Spleen (tissue), 7 donors: ENCODE results near the gene OR2A42.
"Not testable (repeated sequence)": the region's sequence is repeated elsewhere in the genome, so short reads cannot be mapped to it uniquely, and the experiment has no call there.

Experiments used
- CTCF ChIP-seq, 11 experiments: fragments of 200-600 bp in 7 of 11; fragments of 450-650 bp in 4 of 11; sonication (generic) in 4 of 11; IDR thresholded peaks in 8 of 11; conservative IDR thresholded peaks in 3 of 11; 1 replicate in 7 of 11; 2 replicates in 4 of 11; pipeline versions ENCODE4 v1.4.0 to v1.8.0; 2016 to 2021; ENCODE audit warnings: antibody characterized with exemption in 11 of 11, inconsistent platforms in 4 of 11, mild to moderate bottlenecking in 1 of 11
- POLR2A ChIP-seq, 3 donors: fragments of 450-650 bp; IDR thresholded peaks; one replicate each; pipeline ENCODE4 v1.5.1; 2017; ENCODE audit warnings: antibody characterized with exemption in 3 of 3, mild to moderate bottlenecking in 1 of 3
- POLR2AphosphoS5 ChIP-seq, 3 donors: sonication (generic); formaldehyde crosslinking; IDR thresholded peaks; one replicate each; pipeline ENCODE4 v1.5.1; 2017; ENCODE audit warnings: antibody characterized with exemption in 3 of 3
- donor health status: DM: no; HTN: no; CAD: no; lungs with moderate emphysema.
- donor health status: DM: no; HTN: no; CAD: no.
- donor health status: DM: no; HTN: no; CAD: no.

- TF ChIP-seq CTCF (IDR thresholded peaks at IDR 0.05 in 8 of 11, conservative IDR thresholded peaks at IDR 0.05 in 3 of 11); POLR2A (IDR thresholded peaks at IDR 0.05); POLR2AphosphoS5 (IDR thresholded peaks at IDR 0.05): not testable (repeated sequence)
These were observed at the start of gene OR2A42 for GRCh38 chr7:144239365-144239764.
